ENCODE results near the gene XXYLT1.

XXYLT1 gene

DNA sequence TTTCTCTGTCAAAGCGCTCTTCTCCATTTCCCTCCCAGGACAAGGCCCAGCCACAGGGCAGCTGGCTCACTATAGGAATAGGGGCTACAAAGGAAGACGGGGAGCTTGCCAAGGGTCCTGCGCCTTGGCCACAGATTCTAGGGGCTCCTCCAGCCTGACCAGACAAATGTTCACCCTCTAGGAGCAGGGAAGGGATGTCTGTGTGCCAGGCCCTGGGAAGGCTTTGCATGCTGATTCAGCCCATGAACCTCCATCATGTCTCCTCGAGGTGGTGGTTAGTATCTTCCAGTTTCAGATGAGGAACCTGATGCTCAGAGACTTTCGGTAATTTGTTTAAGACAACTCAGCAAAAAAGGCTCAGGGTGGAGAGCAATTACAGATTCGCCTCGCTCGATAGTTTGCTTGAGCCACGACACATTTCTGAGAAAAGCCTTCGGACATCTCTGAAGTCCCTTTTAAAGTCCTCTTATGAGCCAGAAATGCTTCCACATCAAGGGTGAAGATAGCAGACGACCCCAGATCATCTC lies 110.0 kb downstream of the XXYLT1 start:
- Histone ChIP-seq H3K27me3 (ENCODE audit: insufficient read depth, low read length) (0 out of 2 replicates have a peak, but pooled peaks cover 3% of the 10 kb centered on the region), H3K4me1 (ENCODE audit: insufficient read depth, low read length, severe bottlenecking) (peaks cover 8% of the 10 kb centered on the region), H3K9me2 (ENCODE audit: low read depth, low read length) (no peaks in the 10 kb centered on the region), H3K9me3 (ENCODE audit: low read length) (no peaks in the 10 kb centered on the region), H3K4me2 (ENCODE audit: low read length) (no peak overlapping the region), H3K36me3 (ENCODE audit: insufficient read depth, low read length) (no peaks in the 10 kb centered on the region; the same call in 1 of the 2 replicates), H2AFZ (ENCODE audit: low read length) (no peak overlapping the region), H3K4me3 (ENCODE audit: low read depth, low read length, poor library complexity, severe bottlenecking) (no peak overlapping the region), H3F3A (ENCODE audit: insufficient read depth, low read length) (no peaks in the 10 kb centered on the region), H4K20me1 (ENCODE audit: insufficient read depth, low read length) (no peaks in the 10 kb centered on the region), H3K79me2 (ENCODE audit: insufficient read depth, low read length) (no peaks in the 10 kb centered on the region), H3K27ac (ENCODE audit: low read depth, low read length, poor library complexity, severe bottlenecking) (no peak overlapping the region), H3K9ac (ENCODE audit: low read length) (no peak overlapping the region)
- no peak for TF ChIP-seq EZH2 (IDR thresholded peaks at IDR 0.05; ENCODE audit: borderline replicate concordance, low read length)
- TF ChIP-seq, protein P1, sequence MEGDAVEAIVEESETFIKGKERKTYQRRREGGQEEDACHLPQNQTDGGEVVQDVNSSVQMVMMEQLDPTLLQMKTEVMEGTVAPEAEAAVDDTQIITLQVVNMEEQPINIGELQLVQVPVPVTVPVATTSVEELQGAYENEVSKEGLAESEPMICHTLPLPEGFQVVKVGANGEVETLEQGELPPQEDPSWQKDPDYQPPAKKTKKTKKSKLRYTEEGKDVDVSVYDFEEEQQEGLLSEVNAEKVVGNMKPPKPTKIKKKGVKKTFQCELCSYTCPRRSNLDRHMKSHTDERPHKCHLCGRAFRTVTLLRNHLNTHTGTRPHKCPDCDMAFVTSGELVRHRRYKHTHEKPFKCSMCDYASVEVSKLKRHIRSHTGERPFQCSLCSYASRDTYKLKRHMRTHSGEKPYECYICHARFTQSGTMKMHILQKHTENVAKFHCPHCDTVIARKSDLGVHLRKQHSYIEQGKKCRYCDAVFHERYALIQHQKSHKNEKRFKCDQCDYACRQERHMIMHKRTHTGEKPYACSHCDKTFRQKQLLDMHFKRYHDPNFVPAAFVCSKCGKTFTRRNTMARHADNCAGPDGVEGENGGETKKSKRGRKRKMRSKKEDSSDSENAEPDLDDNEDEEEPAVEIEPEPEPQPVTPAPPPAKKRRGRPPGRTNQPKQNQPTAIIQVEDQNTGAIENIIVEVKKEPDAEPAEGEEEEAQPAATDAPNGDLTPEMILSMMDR (IDR thresholded peaks at IDR 0.05; ENCODE audit: low read length) = no peak

DNA sequence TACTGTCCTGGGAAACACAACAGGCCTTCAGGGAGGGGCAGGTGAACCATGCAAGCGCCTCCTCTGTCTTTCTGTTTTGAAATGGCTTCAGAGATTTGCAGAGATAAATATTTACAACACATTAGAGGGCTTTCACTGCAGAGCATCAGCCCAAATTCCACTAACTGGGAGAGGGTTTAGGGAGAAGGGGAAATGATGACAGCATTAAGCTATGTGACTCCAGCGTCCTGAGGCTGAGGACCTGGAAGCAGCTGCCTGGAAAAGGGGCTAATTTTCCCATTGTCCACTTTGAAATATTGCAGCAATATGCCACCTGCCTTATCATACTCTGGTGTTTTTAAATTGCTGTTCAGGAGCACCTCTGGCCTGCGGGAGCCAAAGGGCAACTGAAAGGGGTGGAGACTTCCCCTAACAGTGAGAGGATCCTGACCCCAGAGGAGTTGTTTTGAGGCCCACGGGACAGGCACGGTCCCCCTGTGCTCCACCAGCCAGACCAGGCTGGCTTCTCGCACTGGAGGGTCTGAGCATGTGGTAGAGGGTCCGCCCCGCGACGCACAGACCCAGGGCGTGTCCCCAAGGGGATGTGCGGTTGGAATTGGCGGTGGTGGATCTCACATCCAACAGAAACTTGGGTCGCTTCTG lies 110.6 kb downstream of the XXYLT1 start:
- Histone ChIP-seq H3K9me2 (ENCODE audit: low read depth, low read length) (no peaks in the 10 kb centered on the region), H3K4me3 (ENCODE audit: low read depth, low read length, poor library complexity, severe bottlenecking) (no peak overlapping the region)

DNA sequence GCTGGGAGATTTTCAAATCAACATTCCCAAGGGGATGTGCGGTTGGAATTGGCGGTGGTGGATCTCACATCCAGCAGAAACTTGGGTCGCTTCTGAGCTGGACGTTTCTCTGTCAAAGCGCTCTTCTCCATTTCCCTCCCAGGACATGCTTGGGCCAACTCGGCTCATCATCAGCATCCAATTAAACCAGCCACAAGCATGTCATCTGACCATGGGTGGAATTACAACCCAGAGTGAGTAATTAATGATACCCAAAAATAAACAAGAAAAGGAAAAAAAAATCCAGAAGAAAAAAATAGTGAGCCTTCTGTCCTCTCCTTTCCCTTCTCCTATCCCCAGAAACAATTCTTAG lies 111.2 kb downstream of the XXYLT1 start:
- Histone ChIP-seq H3K4me2 (ENCODE audit: low read length) (no peak overlapping the region), H3K9me3 (ENCODE audit: low read length) (no peaks in the 10 kb centered on the region), H3K27ac (ENCODE audit: low read depth, low read length, poor library complexity, severe bottlenecking) (no peak overlapping the region), H3K9ac (ENCODE audit: low read length) (no peak overlapping the region), H3K4me3 (ENCODE audit: low read depth, low read length, poor library complexity, severe bottlenecking) (no peak overlapping the region), H3K36me3 (ENCODE audit: insufficient read depth, low read length) (no peaks in the 10 kb centered on the region; the same call in 1 of the 2 replicates), H3K79me2 (ENCODE audit: insufficient read depth, low read length) (no peaks in the 10 kb centered on the region), H4K20me1 (ENCODE audit: insufficient read depth, low read length) (no peaks in the 10 kb centered on the region), H3K4me1 (ENCODE audit: insufficient read depth, low read length, severe bottlenecking) (peaks cover 13% of the 10 kb centered on the region), H3K27me3 (ENCODE audit: insufficient read depth, low read length) (0 out of 2 replicates have a peak, but pooled peaks cover 3% of the 10 kb centered on the region), H3K9me2 (ENCODE audit: low read depth, low read length) (no peaks in the 10 kb centered on the region), H2AFZ (ENCODE audit: low read length) (no peak overlapping the region), H3F3A (ENCODE audit: insufficient read depth, low read length) (no peaks in the 10 kb centered on the region)
- TF ChIP-seq, protein P1 (IDR thresholded peaks at IDR 0.05; ENCODE audit: low read length) = no peak
- no peak for TF ChIP-seq EZH2 (IDR thresholded peaks at IDR 0.05; ENCODE audit: borderline replicate concordance, low read length)

More for the DNA sequence above, 110.6 kb downstream of the XXYLT1 start:
- H2AFZ ChIP-seq (ENCODE audit: low read length) = no peak overlapping the region
- no peaks in the 10 kb centered on the region for H3K79me2 ChIP-seq (ENCODE audit: insufficient read depth, low read length)
- no peaks in the 10 kb centered on the region for H4K20me1 ChIP-seq (ENCODE audit: insufficient read depth, low read length)
- H3K9me3 ChIP-seq (ENCODE audit: low read length) = no peaks in the 10 kb centered on the region
- H3K4me1 ChIP-seq (ENCODE audit: insufficient read depth, low read length, severe bottlenecking) = peaks cover 8% of the 10 kb centered on the region
- H3F3A ChIP-seq (ENCODE audit: insufficient read depth, low read length) = no peaks in the 10 kb centered on the region
- no peaks in the 10 kb centered on the region; the same call in 1 of the 2 replicates for H3K36me3 ChIP-seq (ENCODE audit: insufficient read depth, low read length)
- H3K4me2 ChIP-seq (ENCODE audit: low read length) = no peak overlapping the region
- H3K27ac ChIP-seq (ENCODE audit: low read depth, low read length, poor library complexity, severe bottlenecking) = no peak overlapping the region
- no peak overlapping the region for H3K9ac ChIP-seq (ENCODE audit: low read length)
- no peak for TF ChIP-seq EZH2 (IDR thresholded peaks at IDR 0.05; ENCODE audit: borderline replicate concordance, low read length)
- TF ChIP-seq, protein P1 (IDR thresholded peaks at IDR 0.05; ENCODE audit: low read length) = no peak
- 0 out of 2 replicates have a peak, but pooled peaks cover 3% of the 10 kb centered on the region for H3K27me3 ChIP-seq (ENCODE audit: insufficient read depth, low read length)
